IMR-90 (cell line): ENCODE data around the gene UBE2O. TPM values are rescaled to one million over a fixed set of nuclear protein-coding genes. Genes with fewer than 3 reads are reported as not detected.

ENCODE experiments used
- ATAC-seq: fragments of 200-7000 bp; cut with Tn5 transposase; 2 replicates; pipeline ENCODE4 v1.9.1; 2020; ENCODE audit warnings: low read depth, mild to moderate bottlenecking, moderate library complexity
- BruUV-seq: library from RNA; stranded (reverse); fragments of 400-500 nt; replicated peaks from 2 replicates; lab custom pipeline; 2021; lab: Mats Ljungman, UMichigan
- CTCF ChIA-PET: fragments of 300-600 bp; formaldehyde crosslinking; extraction: SDS; loops from one replicate; lab custom pipeline; 2021; ENCODE audit warnings: antibody characterized with exemption; lab: Yijun Ruan, JAX
- POLR2A ChIA-PET: fragments of 300-600 bp; sonication (Branson Sonifier 250); formaldehyde crosslinking; loops from one replicate; lab custom pipeline; 2022; ENCODE audit warnings: antibody characterized with exemption; ENCODE audit not compliant: unreplicated experiment; lab: Charles Lee
- DNase-seq: peaks from one replicate; pipeline ENCODE4 v3.0.0; 2013
- H2AFZ ChIP-seq: replicated peaks from 2 replicates; pipeline ENCODE3; 2013; ENCODE audit warnings: low read length, mild to moderate bottlenecking; ENCODE audit not compliant: poor library complexity
- H2AK5ac ChIP-seq: 2 replicates; pipeline ENCODE4 v1.6.1; 2013; ENCODE audit warnings: low read depth, low read length, inconsistent platforms
- H2AK9ac ChIP-seq: replicated peaks from 2 replicates; pipeline ENCODE3; 2013; ENCODE audit warnings: mild to moderate bottlenecking, low read depth, low read length, moderate library complexity; ENCODE audit not compliant: poor library complexity
- H2BK120ac ChIP-seq: 2 replicates; pipeline ENCODE4 v1.6.1; 2013; ENCODE audit warnings: low read depth, low read length, inconsistent platforms
- H2BK15ac ChIP-seq: 3 replicates; pipeline ENCODE4 v1.6.1; 2013; ENCODE audit warnings: low read depth, low read length, inconsistent platforms
- H2BK20ac ChIP-seq: 2 replicates; pipeline ENCODE4 v1.6.1; 2013; ENCODE audit warnings: low read depth, mild to moderate bottlenecking, inconsistent platforms, low read length, moderate library complexity
- H2BK5ac ChIP-seq: 2 replicates; pipeline ENCODE4 v1.6.1; 2013; ENCODE audit warnings: mild to moderate bottlenecking, low read depth, low read length, inconsistent platforms; ENCODE audit not compliant: poor library complexity, severe bottlenecking
- H3K14ac ChIP-seq: replicated peaks from 2 replicates; pipeline ENCODE4 v1.6.1; 2013; ENCODE audit warnings: low read depth, low read length, inconsistent platforms
- H3K18ac ChIP-seq: 2 replicates; pipeline ENCODE4 v1.6.1; 2013; ENCODE audit warnings: low read depth, low read length, control low read depth
- H3K23ac ChIP-seq: 2 replicates; pipeline ENCODE4 v1.6.1; 2013; ENCODE audit warnings: low read depth, low read length, inconsistent platforms
- H3K27ac ChIP-seq: 2 replicates; pipeline ENCODE4 v1.5.1; 2013; ENCODE audit warnings: mild to moderate bottlenecking, control low read depth, low read length; ENCODE audit not compliant: insufficient read depth
- H3K27me3 ChIP-seq: 2 replicates; pipeline ENCODE4 v1.6.1; 2013; ENCODE audit warnings: low read length; ENCODE audit not compliant: control insufficient read depth, insufficient read depth
- H3K36me3 ChIP-seq: 2 replicates; pipeline ENCODE4 v1.6.1; 2013; ENCODE audit warnings: low read length, mixed read lengths; ENCODE audit not compliant: control insufficient read depth, insufficient read depth
- H3K4ac ChIP-seq: 2 replicates; pipeline ENCODE4 v1.6.1; 2013; ENCODE audit warnings: low read depth, low read length, inconsistent platforms
- H3K4me1 ChIP-seq: 2 replicates; pipeline ENCODE4 v1.6.1; 2013; ENCODE audit warnings: low read length, mixed read lengths; ENCODE audit not compliant: control insufficient read depth, insufficient read depth
- H3K4me2 ChIP-seq: 2 replicates; pipeline ENCODE4 v1.6.1; 2013; ENCODE audit warnings: low read depth, mild to moderate bottlenecking, control low read depth, low read length, moderate library complexity
- H3K4me3 ChIP-seq: 2 replicates; pipeline ENCODE4 v1.5.1; 2013; ENCODE audit warnings: low read depth, mild to moderate bottlenecking, control low read depth, low read length, moderate library complexity; ENCODE audit not compliant: insufficient read depth
- H3K56ac ChIP-seq: 2 replicates; pipeline ENCODE4 v1.6.1; 2013; ENCODE audit warnings: low read length, inconsistent platforms; ENCODE audit not compliant: insufficient read depth; ENCODE audit errors: extremely low read depth
- H3K79me1 ChIP-seq, 2 experiments: 2 replicates each; pipeline ENCODE4 v1.6.1; 2013; ENCODE audit warnings: low read length in 2 of 2, inconsistent platforms in 1 of 2, low read depth in 1 of 2
- H3K9ac ChIP-seq: 2 replicates; pipeline ENCODE4 v1.6.1; 2013; ENCODE audit warnings: low read depth, low read length, control low read depth
- H3K9me1 ChIP-seq: 2 replicates; pipeline ENCODE4 v1.6.1; 2013; ENCODE audit warnings: low read length, inconsistent platforms; ENCODE audit not compliant: insufficient read depth
- H3K9me3 ChIP-seq: 2 replicates; pipeline ENCODE4 v1.6.1; 2013; ENCODE audit warnings: low read length; ENCODE audit not compliant: control insufficient read depth, insufficient read depth
- H4K20me1 ChIP-seq: 2 replicates; pipeline ENCODE4 v1.6.1; 2013; ENCODE audit warnings: low read length, inconsistent platforms; ENCODE audit not compliant: insufficient read depth
- H4K5ac ChIP-seq: 2 replicates; pipeline ENCODE4 v1.6.1; 2013; ENCODE audit warnings: mild to moderate bottlenecking, low read depth, low read length, control low read depth
- H4K8ac ChIP-seq, 2 experiments: 2 replicates each; pipeline ENCODE4 v1.6.1; 2013; ENCODE audit warnings: low read depth in 2 of 2, low read length in 2 of 2, control low read depth in 1 of 2, inconsistent platforms in 1 of 2
- H4K91ac ChIP-seq: 2 replicates; pipeline ENCODE4 v1.6.1; 2013; ENCODE audit warnings: low read depth, low read length, inconsistent platforms; ENCODE audit not compliant: insufficient read depth
- BHLHE40 ChIP-seq: fragments of 150-350 bp; IDR thresholded peaks from 2 replicates; pipeline ENCODE4 v1.6.1; 2016; ENCODE audit warnings: mild to moderate bottlenecking, low read depth, low read length
- CEBPB ChIP-seq: IDR thresholded peaks from 2 replicates; pipeline ENCODE4 v1.6.1; 2012; ENCODE audit warnings: low read depth, low read length, improper control_type of control experiment
- CHD1 ChIP-seq: IDR thresholded peaks from 2 replicates; pipeline ENCODE4 v1.6.1; 2012; ENCODE audit warnings: low read depth, low read length, improper control_type of control experiment
- FOS ChIP-seq: fragments of 150-350 bp; IDR thresholded peaks from 2 replicates; pipeline ENCODE4 v1.6.1; 2016; ENCODE audit warnings: low read depth, low read length
- MAFK ChIP-seq: IDR thresholded peaks from 2 replicates; pipeline ENCODE4 v1.6.1; 2012; ENCODE audit warnings: low read depth, low read length, improper control_type of control experiment
- MAZ ChIP-seq: IDR thresholded peaks from 2 replicates; pipeline ENCODE4 v1.6.1; 2012; ENCODE audit warnings: low read depth, mild to moderate bottlenecking, low read length, improper control_type of control experiment, moderate library complexity, borderline replicate concordance
- MXI1 ChIP-seq: IDR thresholded peaks from 2 replicates; pipeline ENCODE4 v1.6.1; 2012; ENCODE audit warnings: low read depth, mild to moderate bottlenecking, low read length, moderate library complexity, borderline replicate concordance
- NFE2L2 ChIP-seq: fragments of 150-350 bp; IDR thresholded peaks from 2 replicates; pipeline ENCODE4 v1.6.1; 2016; ENCODE audit warnings: low read depth, mild to moderate bottlenecking, low read length
- RAD21 ChIP-seq: IDR thresholded peaks from 2 replicates; pipeline ENCODE4 v1.6.1; 2012; ENCODE audit warnings: low read length, improper control_type of control experiment
- RCOR1 ChIP-seq: IDR thresholded peaks from 2 replicates; pipeline ENCODE4 v1.6.1; 2012; ENCODE audit warnings: mild to moderate bottlenecking, low read length, improper control_type of control experiment; ENCODE audit not compliant: insufficient replicate concordance
- RFX5 ChIP-seq: IDR thresholded peaks from 2 replicates; pipeline ENCODE4 v1.8.0; 2012; ENCODE audit warnings: low read depth, mild to moderate bottlenecking, low read length, moderate library complexity
- SMC3 ChIP-seq: fragments of 150-350 bp; IDR thresholded peaks from 2 replicates; pipeline ENCODE4 v1.6.1; 2016; ENCODE audit warnings: low read depth, mild to moderate bottlenecking, antibody characterized with exemption, low read length, moderate library complexity
- WGBS, 2 experiments: methylation state at CpG; one replicate each; pipeline versions ENCODE4 v1.1.5 to v1.1.7; 2013; ENCODE audit warnings: missing lambda C conversion rate in 2 of 2; ENCODE audit not compliant: insufficient read length in 1 of 2; ENCODE audit errors: extremely low coverage in 2 of 2; 5-methylcytosine and 5-hydroxymethylcytosine counted together
- dilution Hi-C: fragments of 300-500 bp; cut with HindIII; formaldehyde crosslinking; loops from one replicate; pipeline ENCODE4 v1.14.3; 2018; ENCODE audit warnings: low sequenced_read_pairs; ENCODE audit not compliant: unreplicated experiment
- in situ Hi-C: fragments of 300-500 bp; cut with MboI; formaldehyde crosslinking; loops from 3 replicates; pipeline ENCODE4 v1.14.3; 2019; ENCODE audit warnings: low sequenced_read_pairs, inconsistent platforms, mixed read lengths
- intact Hi-C: fragments of 100-400 bp; cut with micrococcal nuclease; formaldehyde crosslinking; loops from 2 replicates; pipeline ENCODE4 v1.10.0; 2022
- polyA plus RNA-seq, 3 experiments: library from polyadenylated mRNA; depleted of rRNA; stranded (reverse); fragments of >200 nt; gene quantifications; 2 replicates each; pipeline ENCODE4 v1.2.3, GENCODE V29; 2012; ENCODE audit warnings: low replicate concordance in 1 of 3
- total RNA-seq: library from RNA; depleted of rRNA; stranded (reverse); fragments of >200 nt; gene quantifications from 2 replicates; pipeline ENCODE4 v1.2.3, GENCODE V29; 2012
- TF ChIP-seq, protein P1 (sequence below): fragments of 150-350 bp; IDR thresholded peaks from 2 replicates; pipeline ENCODE4 v1.6.1; 2017; ENCODE audit warnings: mild to moderate bottlenecking, antibody characterized with exemption, low read length, low read depth
- TF ChIP-seq, protein P2 (sequence below): fragments of 150-350 bp; IDR thresholded peaks from 2 replicates; pipeline ENCODE4 v1.6.1; 2016; ENCODE audit warnings: low read depth, mild to moderate bottlenecking, low read length, moderate library complexity, borderline replicate concordance

The UBE2O gene
- total and polyA plus RNA-seq, 2 of the 4 experiments (the other 2 are of a cell fraction) = 17.6 TPM

DNA sequence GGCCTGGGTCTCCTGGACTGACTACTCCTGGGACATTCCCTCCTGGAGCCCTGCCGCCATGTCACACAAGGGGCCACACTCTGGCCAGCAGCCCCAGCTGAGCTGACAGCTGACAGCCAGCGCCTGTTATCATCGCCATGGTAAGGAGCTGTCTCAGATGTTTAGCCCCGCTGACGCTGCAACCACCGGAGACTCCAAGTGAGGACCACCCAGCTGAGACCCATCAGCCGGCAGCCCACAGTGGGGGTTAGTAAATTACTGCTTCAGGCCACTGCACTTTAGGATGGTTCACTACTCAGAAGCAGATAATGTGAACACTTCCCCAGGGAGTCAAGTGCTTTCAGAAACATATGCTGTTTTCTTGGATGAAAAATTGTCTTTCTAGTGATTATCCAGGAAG is 83.1 kb downstream of the UBE2O start:
- H2BK15ac ChIP-seq = peak overlapping the region; percentile 75
- peak overlapping the region; percentile 25; the same call in 1 of the 2 replicates for H3K27ac ChIP-seq
- H3K23ac ChIP-seq = peak overlapping the region; percentile 55; the same call in 1 of the 2 replicates
- no peak for TF ChIP-seq CHD1
- TF ChIP-seq RFX5 = no peak
- no peak for TF ChIP-seq MXI1
- no peak for TF ChIP-seq SMC3
- no peak for TF ChIP-seq FOS
- no peak for TF ChIP-seq BHLHE40
- TF ChIP-seq RCOR1 = no peak
- no peak for TF ChIP-seq CEBPB
- no peak for TF ChIP-seq MAFK
- no peak for TF ChIP-seq MAZ
- TF ChIP-seq, protein P1, sequence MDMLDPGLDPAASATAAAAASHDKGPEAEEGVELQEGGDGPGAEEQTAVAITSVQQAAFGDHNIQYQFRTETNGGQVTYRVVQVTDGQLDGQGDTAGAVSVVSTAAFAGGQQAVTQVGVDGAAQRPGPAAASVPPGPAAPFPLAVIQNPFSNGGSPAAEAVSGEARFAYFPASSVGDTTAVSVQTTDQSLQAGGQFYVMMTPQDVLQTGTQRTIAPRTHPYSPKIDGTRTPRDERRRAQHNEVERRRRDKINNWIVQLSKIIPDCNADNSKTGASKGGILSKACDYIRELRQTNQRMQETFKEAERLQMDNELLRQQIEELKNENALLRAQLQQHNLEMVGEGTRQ = no peak
- TF ChIP-seq, protein P2, sequence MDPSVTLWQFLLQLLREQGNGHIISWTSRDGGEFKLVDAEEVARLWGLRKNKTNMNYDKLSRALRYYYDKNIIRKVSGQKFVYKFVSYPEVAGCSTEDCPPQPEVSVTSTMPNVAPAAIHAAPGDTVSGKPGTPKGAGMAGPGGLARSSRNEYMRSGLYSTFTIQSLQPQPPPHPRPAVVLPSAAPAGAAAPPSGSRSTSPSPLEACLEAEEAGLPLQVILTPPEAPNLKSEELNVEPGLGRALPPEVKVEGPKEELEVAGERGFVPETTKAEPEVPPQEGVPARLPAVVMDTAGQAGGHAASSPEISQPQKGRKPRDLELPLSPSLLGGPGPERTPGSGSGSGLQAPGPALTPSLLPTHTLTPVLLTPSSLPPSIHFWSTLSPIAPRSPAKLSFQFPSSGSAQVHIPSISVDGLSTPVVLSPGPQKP = no peak
- TF ChIP-seq NFE2L2 = no peak
- no peak for TF ChIP-seq RAD21
- WGBS, 2 experiments = 67% methylated on average over 1 of the region's 7 CpGs; no CpG with 5 or more reads in 1 of the 2 experiments
- peak overlapping the region; percentile 71; the same call in 1 of the 2 replicates for H4K5ac ChIP-seq
- peak overlapping the region; percentile 40; the same call in 1 of the 2 replicates for H3K18ac ChIP-seq
- no peaks in the 10 kb centered on the region for H3K36me3 ChIP-seq
- 0 out of 2 replicates have a peak overlapping the region, but pooled peaks have one; percentile 5 for H3K56ac ChIP-seq
- peak overlapping the region; percentile 0; the same call in 1 of the 2 replicates for H3K9ac ChIP-seq
- intact Hi-C loops (loop anchor here (2.0 kb wide), 1 partner anchor 15 kb away; the partner anchor contains the start of gene SPHK1), dilution Hi-C loops (no loop called here), in situ Hi-C loops (no loop called here)
- peak overlapping the region; percentile 30 to 94 for H4K8ac ChIP-seq
- BruUV-seq = no TSS peak
- DNase-seq (no peak), ATAC-seq (no peak)
- H2AFZ ChIP-seq = peak overlapping the region; percentile 58
- POLR2A ChIA-PET = interaction anchor here (0.5 kb wide), 1 partner anchor 18 kb away, joined by 9 read pairs; no protein-coding TSS in a partner anchor
- no peak overlapping the region for H3K4me3 ChIP-seq
- H4K91ac ChIP-seq = peak overlapping the region; percentile 77
- H3K9me1 ChIP-seq = peaks cover 18% of the 10 kb centered on the region
- peak overlapping the region; percentile 92 for H2AK9ac ChIP-seq
- peak overlapping the region; percentile 89 for H2BK20ac ChIP-seq
- H3K14ac ChIP-seq = peak overlapping the region; percentile 90
- CTCF ChIA-PET = interaction anchor here (0.7 to 1.7 kb wide), 8 partner anchors 12 to 53 kb away, joined by 3 to 12 read pairs (median 5); partner anchors contain the start of genes PRPSAP1 and SPHK1
- peak overlapping the region; percentile 89 for H2BK120ac ChIP-seq
- H3K4ac ChIP-seq = peak overlapping the region; percentile 90
- H4K20me1 ChIP-seq = peaks cover 3% of the 10 kb centered on the region; the same call in 1 of the 2 replicates
- H2BK5ac ChIP-seq = peak overlapping the region; percentile 78
- H3K79me1 ChIP-seq = peaks cover 0 to 29% of the 10 kb centered on the region in 2 experiments; a peak in 2 of 4 replicates
- H3K4me1 ChIP-seq = peaks cover 25% of the 10 kb centered on the region
- peak overlapping the region; percentile 88 for H2AK5ac ChIP-seq
- H3K27me3 ChIP-seq = no peaks in the 10 kb centered on the region
- H3K9me3 ChIP-seq = no peaks in the 10 kb centered on the region
- no peak overlapping the region for H3K4me2 ChIP-seq
